ENCODE results near the gene ULK4.

DNA sequence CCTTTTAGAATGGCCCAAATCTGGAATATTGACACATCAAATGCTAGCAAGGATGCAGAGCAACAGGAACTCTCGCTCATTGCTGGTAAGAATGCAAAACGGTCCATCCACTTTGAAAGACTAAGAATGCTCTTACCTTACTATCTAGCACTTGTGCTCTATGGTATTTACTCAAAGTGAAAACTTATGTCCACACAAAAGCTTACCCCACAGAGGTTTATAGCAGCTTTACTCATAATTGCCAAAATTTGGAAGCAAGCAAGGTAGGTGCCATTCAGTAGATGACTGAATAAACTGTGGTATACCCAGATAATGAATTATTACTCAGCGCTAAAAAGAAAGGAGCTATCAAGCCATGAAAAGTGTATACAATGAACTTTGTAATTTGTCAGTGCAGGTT is 666.2 kb downstream of the ULK4 start:
- TF ChIP-seq, protein P1, sequence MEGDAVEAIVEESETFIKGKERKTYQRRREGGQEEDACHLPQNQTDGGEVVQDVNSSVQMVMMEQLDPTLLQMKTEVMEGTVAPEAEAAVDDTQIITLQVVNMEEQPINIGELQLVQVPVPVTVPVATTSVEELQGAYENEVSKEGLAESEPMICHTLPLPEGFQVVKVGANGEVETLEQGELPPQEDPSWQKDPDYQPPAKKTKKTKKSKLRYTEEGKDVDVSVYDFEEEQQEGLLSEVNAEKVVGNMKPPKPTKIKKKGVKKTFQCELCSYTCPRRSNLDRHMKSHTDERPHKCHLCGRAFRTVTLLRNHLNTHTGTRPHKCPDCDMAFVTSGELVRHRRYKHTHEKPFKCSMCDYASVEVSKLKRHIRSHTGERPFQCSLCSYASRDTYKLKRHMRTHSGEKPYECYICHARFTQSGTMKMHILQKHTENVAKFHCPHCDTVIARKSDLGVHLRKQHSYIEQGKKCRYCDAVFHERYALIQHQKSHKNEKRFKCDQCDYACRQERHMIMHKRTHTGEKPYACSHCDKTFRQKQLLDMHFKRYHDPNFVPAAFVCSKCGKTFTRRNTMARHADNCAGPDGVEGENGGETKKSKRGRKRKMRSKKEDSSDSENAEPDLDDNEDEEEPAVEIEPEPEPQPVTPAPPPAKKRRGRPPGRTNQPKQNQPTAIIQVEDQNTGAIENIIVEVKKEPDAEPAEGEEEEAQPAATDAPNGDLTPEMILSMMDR (IDR thresholded peaks at IDR 0.05 in 8 of 11, conservative IDR thresholded peaks at IDR 0.05 in 3 of 11): no peak
- TF ChIP-seq POLR2A (IDR thresholded peaks at IDR 0.05) (no peak), POLR2AphosphoS5 (IDR thresholded peaks at IDR 0.05) (no peak)

All from spleen (tissue), 7 donors.